ENCODE measurements around the gene INTS7.
"Not testable (repeated sequence)": the region's sequence is repeated elsewhere in the genome, so short reads cannot be mapped to it uniquely, and the experiment has no call there.

Gene INTS7

GRCh38 chr1:211937422-211937821, 97.9 kb downstream of the INTS7 start:
- not testable (repeated sequence) for DNase-seq (ENCODE audit: insufficient read length, low spot score); FAIRE-seq

GRCh38 chr1:211935448-211935970, 99.8 kb downstream of the INTS7 start:
- DNase-seq (ENCODE audit: insufficient read length, low spot score) (no peak), FAIRE-seq (no peak)

- DNase-seq (ENCODE audit: insufficient read length, low spot score): no peak
- FAIRE-seq: no peak
These were observed 101.2 kb downstream of the INTS7 start for GRCh38 chr1:211933946-211934714.

GRCh38 chr1:211932933-211933254, 102.5 kb downstream of the INTS7 start:
- DNase-seq (ENCODE audit: insufficient read length, low spot score): no peak
- FAIRE-seq: no peak

GRCh38 chr1:211932231-211932932, 103.0 kb downstream of the INTS7 start:
- DNase-seq (ENCODE audit: insufficient read length, low spot score): no peak
- FAIRE-seq: no peak

- no peak for DNase-seq (ENCODE audit: insufficient read length, low spot score)
- no peak for FAIRE-seq
These were observed 105.7 kb downstream of the INTS7 start for GRCh38 chr1:211929683-211930082.

- DNase-seq (ENCODE audit: insufficient read length, low spot score): peak; percentile 30
- no peak for FAIRE-seq
These were observed 106.2 kb downstream of the INTS7 start for GRCh38 chr1:211928993-211929637.

GRCh38 chr1:211928290-211928801, 107.0 kb downstream of the INTS7 start:
- FAIRE-seq: no peak
- DNase-seq (ENCODE audit: insufficient read length, low spot score): no peak

- DNase-seq (ENCODE audit: insufficient read length, low spot score) (no peak), FAIRE-seq (no peak)
These were observed 110.3 kb downstream of the INTS7 start for GRCh38 chr1:211925016-211925415.

GRCh38 chr1:211924256-211924655, 111.1 kb downstream of the INTS7 start:
- no peak for FAIRE-seq

GRCh38 chr1:211923095-211923494, 112.3 kb downstream of the INTS7 start:
- DNase-seq (ENCODE audit: insufficient read length, low spot score): no peak
- no peak for FAIRE-seq

More at GRCh38 chr1:211924256-211924655, 111.1 kb downstream of the INTS7 start:
- no peak for DNase-seq (ENCODE audit: insufficient read length, low spot score)

GRCh38 chr1:211921579-211922095, 113.7 kb downstream of the INTS7 start:
- FAIRE-seq: no peak
- DNase-seq (ENCODE audit: insufficient read length, low spot score): no peak

- FAIRE-seq: no peak
- DNase-seq (ENCODE audit: insufficient read length, low spot score): no peak
These were observed 114.6 kb downstream of the INTS7 start for GRCh38 chr1:211920602-211921226.

GRCh38 chr1:211920141-211920572, 115.2 kb downstream of the INTS7 start:
- FAIRE-seq (no peak), DNase-seq (ENCODE audit: insufficient read length, low spot score) (no peak)

GRCh38 chr1:211918843-211919414, 116.4 kb downstream of the INTS7 start:
- DNase-seq (ENCODE audit: insufficient read length, low spot score) (no peak), FAIRE-seq (no peak)

- not testable (repeated sequence) for FAIRE-seq; DNase-seq (ENCODE audit: insufficient read length, low spot score)
These were observed 118.9 kb downstream of the INTS7 start for GRCh38 chr1:211916458-211916857.

GRCh38 chr1:211915924-211916323, 119.4 kb downstream of the INTS7 start:
- FAIRE-seq: no peak
- DNase-seq (ENCODE audit: insufficient read length, low spot score): no peak

GRCh38 chr1:211912844-211913432, 122.4 kb downstream of the INTS7 start:
- FAIRE-seq: no peak

GRCh38 chr1:211912038-211912437, 123.3 kb downstream of the INTS7 start:
- DNase-seq (ENCODE audit: insufficient read length, low spot score) (no peak), FAIRE-seq (no peak)

More at GRCh38 chr1:211912844-211913432, 122.4 kb downstream of the INTS7 start:
- DNase-seq (ENCODE audit: insufficient read length, low spot score): no peak
